Karpas-422 (cell line): Measurements from ENCODE around the gene CDK8. TPM values are rescaled to one million over a fixed set of nuclear protein-coding genes. Genes with fewer than 3 reads are reported as not detected.
"Not testable (repeated sequence)": the region's sequence is repeated elsewhere in the genome, so short reads cannot be mapped to it uniquely, and the experiment has no call there.

Source experiments
- DNase-seq: peaks from one replicate; pipeline ENCODE4 v3.0.0-alpha.2; 2015
- H2AFZ ChIP-seq: fragments of 200-600 bp; sonication (generic); 2 replicates; pipeline ENCODE4 v1.6.1; 2014; ENCODE audit warnings: antibody characterized with exemption, low read length, mixed read lengths
- H3K27ac ChIP-seq: fragments of 200-600 bp; sonication (generic); 2 replicates; pipeline ENCODE4 v1.5.1; 2014; ENCODE audit warnings: mild to moderate bottlenecking, low read length, moderate library complexity
- H3K27me3 ChIP-seq: fragments of 200-600 bp; sonication (generic); 2 replicates; pipeline ENCODE4 v1.6.1; 2014; ENCODE audit warnings: low read length, mixed read lengths
- H3K36me3 ChIP-seq: fragments of 200-600 bp; sonication (generic); 2 replicates; pipeline ENCODE4 v1.6.1; 2014; ENCODE audit warnings: low read length, mixed read lengths; ENCODE audit not compliant: insufficient read depth
- H3K4me1 ChIP-seq: fragments of 200-600 bp; sonication (generic); 2 replicates; pipeline ENCODE4 v1.6.1; 2014; ENCODE audit warnings: mild to moderate bottlenecking, low read length, mixed read lengths
- H3K4me2 ChIP-seq: fragments of 200-600 bp; sonication (generic); 2 replicates; pipeline ENCODE4 v1.6.1; 2014; ENCODE audit warnings: low read length, low read depth, mild to moderate bottlenecking; ENCODE audit not compliant: poor library complexity, severe bottlenecking
- H3K4me3 ChIP-seq: fragments of 200-600 bp; sonication (generic); 2 replicates; pipeline ENCODE4 v1.5.1; 2014; ENCODE audit warnings: mild to moderate bottlenecking, antibody characterized with exemption, low read length, mixed read lengths
- H3K79me2 ChIP-seq: fragments of 200-600 bp; sonication (generic); 2 replicates; pipeline ENCODE4 v1.6.1; 2014; ENCODE audit warnings: mild to moderate bottlenecking, low read length, mixed read lengths
- H3K9ac ChIP-seq: fragments of 200-600 bp; sonication (generic); 2 replicates; pipeline ENCODE4 v1.6.0; 2014; ENCODE audit warnings: low read length
- H3K9me2 ChIP-seq: fragments of 200-600 bp; sonication (generic), shearing (Covaris generic); replicated peaks from 2 replicates; pipeline ENCODE4 v1.6.0; 2014; ENCODE audit warnings: mild to moderate bottlenecking, low read length, moderate library complexity; ENCODE audit not compliant: insufficient read depth
- H3K9me3 ChIP-seq: fragments of 300-700, 200-600 bp; sonication (generic); 2 replicates; pipeline ENCODE4 v1.6.1; 2014; ENCODE audit warnings: low read length, mixed read lengths
- H4K20me1 ChIP-seq: fragments of 200-600 bp; sonication (generic); 2 replicates; pipeline ENCODE4 v1.6.1; 2014; ENCODE audit warnings: mild to moderate bottlenecking, antibody characterized with exemption, low read length, low read depth; ENCODE audit not compliant: insufficient read depth
- total RNA-seq: library from RNA; depleted of rRNA; stranded (reverse); fragments of >200 nt; shearing (Covaris generic); gene quantifications from 2 replicates; pipeline ENCODE4 v1.2.3, GENCODE V29; 2014; ENCODE audit warnings: low replicate concordance

CDK8 gene
- total RNA-seq, 1 experiment from 2014 or later = 12.8 TPM

DNA sequence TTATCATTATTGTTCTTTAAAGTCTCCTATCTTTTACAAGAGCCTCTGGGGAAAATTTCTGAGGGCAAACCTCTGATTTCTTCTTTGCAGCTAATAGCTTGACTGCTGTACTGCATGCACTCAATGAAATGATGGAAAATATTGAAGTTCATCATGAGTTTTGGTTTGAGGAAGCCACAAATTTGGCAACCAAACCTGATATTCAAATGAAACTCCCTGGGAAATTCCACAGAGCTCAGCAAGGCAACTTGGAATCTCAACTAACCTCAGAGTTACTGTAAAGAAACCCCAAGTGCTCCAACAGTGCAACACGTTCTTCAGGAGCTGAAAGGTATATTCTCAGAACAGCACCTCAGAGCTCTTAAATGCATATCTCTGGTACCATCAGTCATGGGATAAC, 17.6 kb upstream of the CDK8 start:
- H3K9me2 ChIP-seq = no peaks in the 10 kb centered on the region

DNA sequence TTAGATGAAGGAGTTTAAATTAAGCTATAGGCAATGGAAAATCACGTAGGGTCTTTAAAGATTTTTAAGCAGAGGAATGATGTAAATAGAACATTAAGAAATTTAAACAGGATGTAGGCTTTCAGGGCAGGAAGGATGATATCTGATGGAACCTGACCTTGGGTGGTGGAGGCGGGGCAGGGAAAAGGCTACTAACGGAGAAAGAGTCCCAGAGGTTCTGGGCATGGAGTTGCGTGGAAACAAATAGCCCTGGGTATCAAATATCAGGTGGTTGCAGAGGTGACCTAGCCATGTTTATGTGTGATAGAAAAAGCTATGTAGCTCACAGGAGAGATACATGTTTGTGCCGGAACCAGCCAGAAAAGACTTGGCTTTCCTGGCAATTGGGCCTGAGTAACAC, 7.8 kb upstream of the CDK8 start:
- H3K79me2 ChIP-seq = no peaks in the 10 kb centered on the region
- H3K27me3 ChIP-seq = no peaks in the 10 kb centered on the region
- H3K9me2 ChIP-seq = no peaks in the 10 kb centered on the region
- no peak overlapping the region for H3K27ac ChIP-seq
- no peaks in the 10 kb centered on the region for H3K4me1 ChIP-seq
- no peaks in the 10 kb centered on the region for H3K9me3 ChIP-seq
- H3K4me3 ChIP-seq = no peak overlapping the region
- H3K4me2 ChIP-seq = no peak overlapping the region
- no peaks in the 10 kb centered on the region for H4K20me1 ChIP-seq
- no peak for DNase-seq
- no peak overlapping the region for H3K9ac ChIP-seq
- H2AFZ ChIP-seq = no peak overlapping the region
- no peaks in the 10 kb centered on the region for H3K36me3 ChIP-seq

More for the DNA sequence above, 17.6 kb upstream of the CDK8 start:
- DNase-seq = no peak
- no peak overlapping the region for H3K4me2 ChIP-seq
- no peak overlapping the region for H3K9ac ChIP-seq
- no peaks in the 10 kb centered on the region for H3K79me2 ChIP-seq
- no peaks in the 10 kb centered on the region for H3K4me1 ChIP-seq
- no peak overlapping the region for H3K4me3 ChIP-seq
- no peaks in the 10 kb centered on the region for H3K27me3 ChIP-seq
- no peaks in the 10 kb centered on the region for H3K36me3 ChIP-seq
- H2AFZ ChIP-seq = no peak overlapping the region
- H3K9me3 ChIP-seq = no peaks in the 10 kb centered on the region
- no peaks in the 10 kb centered on the region for H4K20me1 ChIP-seq
- no peak overlapping the region for H3K27ac ChIP-seq

DNA sequence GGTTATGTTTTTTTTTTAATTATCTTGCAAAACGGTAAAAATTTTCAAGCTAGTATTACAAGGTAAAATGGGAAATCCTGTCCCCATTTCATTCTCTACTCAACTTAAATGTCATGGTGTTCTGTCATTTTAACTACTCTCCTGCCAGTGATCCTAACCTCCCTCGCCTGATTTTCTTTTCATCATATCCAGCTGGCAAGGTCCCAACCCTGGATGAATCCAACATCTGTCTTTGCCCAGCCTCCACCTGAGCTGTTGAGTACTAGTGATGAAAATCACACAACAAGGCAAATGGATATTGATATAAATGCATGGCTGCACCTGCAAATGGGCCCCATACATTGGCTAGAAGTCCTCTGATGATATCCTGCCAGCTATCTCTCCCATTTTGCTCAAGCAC, 6.9 kb upstream of the CDK8 start:
- Histone ChIP-seq H3K4me3 (no peak overlapping the region), H3K79me2 (no peaks in the 10 kb centered on the region), H2AFZ (no peak overlapping the region), H3K9me3 (no peaks in the 10 kb centered on the region), H3K9ac (no peak overlapping the region), H4K20me1 (no peaks in the 10 kb centered on the region), H3K27ac (no peak overlapping the region), H3K9me2 (no peaks in the 10 kb centered on the region), H3K4me1 (no peaks in the 10 kb centered on the region), H3K36me3 (no peaks in the 10 kb centered on the region), H3K27me3 (no peaks in the 10 kb centered on the region), H3K4me2 (no peak overlapping the region)
- no peak for DNase-seq

DNA sequence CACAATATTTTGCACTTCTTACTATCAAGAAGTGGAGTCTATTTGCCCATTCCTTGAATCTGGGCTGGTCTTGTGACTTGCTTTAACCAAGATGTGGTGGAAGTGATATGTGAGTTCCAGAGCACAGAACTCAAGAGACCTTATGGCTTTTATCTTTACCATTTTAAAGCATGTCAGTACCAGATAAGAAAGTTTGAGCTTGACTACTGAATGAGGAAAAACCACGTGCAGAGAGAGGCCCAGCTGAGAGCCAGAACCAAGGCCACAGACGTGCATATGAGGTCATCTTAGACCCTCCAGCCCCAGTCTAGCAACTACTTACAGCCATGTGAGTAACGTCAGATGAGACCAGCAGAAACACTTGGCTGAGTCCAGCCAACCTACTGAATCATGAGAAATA, 6.3 kb upstream of the CDK8 start:
- no peak overlapping the region for H3K9ac ChIP-seq
- H3K9me2 ChIP-seq = no peaks in the 10 kb centered on the region
- H3K4me3 ChIP-seq = no peak overlapping the region
- H3K4me1 ChIP-seq = no peaks in the 10 kb centered on the region
- no peaks in the 10 kb centered on the region for H3K27me3 ChIP-seq
- no peak overlapping the region for H3K27ac ChIP-seq
- no peaks in the 10 kb centered on the region for H4K20me1 ChIP-seq
- no peak for DNase-seq
- H3K4me2 ChIP-seq = no peak overlapping the region
- no peaks in the 10 kb centered on the region for H3K36me3 ChIP-seq
- no peaks in the 10 kb centered on the region for H3K9me3 ChIP-seq
- H3K79me2 ChIP-seq = no peaks in the 10 kb centered on the region
- no peak overlapping the region for H2AFZ ChIP-seq

DNA sequence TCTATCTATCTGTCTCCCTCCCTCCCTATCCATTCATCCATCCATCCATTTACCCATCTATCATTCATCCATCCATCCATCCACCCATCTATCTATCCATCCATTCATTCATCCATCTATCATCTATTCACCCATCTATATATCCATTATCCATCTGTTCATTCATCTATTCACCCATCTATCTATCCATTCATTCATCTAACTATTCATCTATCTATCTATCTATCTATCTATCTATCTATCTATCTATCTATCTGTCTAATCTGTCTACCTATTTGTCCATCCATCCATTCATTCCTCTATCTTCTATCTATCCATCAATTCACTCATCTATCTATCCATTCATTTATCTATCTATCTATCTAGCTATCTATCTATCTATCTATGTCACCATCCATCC, 4.4 kb upstream of the CDK8 start:
- Histone ChIP-seq H3K9ac (no peak overlapping the region), H3K36me3 (no peaks in the 10 kb centered on the region), H3K4me1 (no peaks in the 10 kb centered on the region), H3K9me2 (no peaks in the 10 kb centered on the region), H3K4me2 (no peak overlapping the region), H3K4me3 (no peak overlapping the region), H2AFZ (no peak overlapping the region), H3K27ac (no peak overlapping the region), H3K9me3 (no peaks in the 10 kb centered on the region), H3K79me2 (no peaks in the 10 kb centered on the region), H4K20me1 (no peaks in the 10 kb centered on the region), H3K27me3 (no peaks in the 10 kb centered on the region)
- DNase-seq = no peak

DNA sequence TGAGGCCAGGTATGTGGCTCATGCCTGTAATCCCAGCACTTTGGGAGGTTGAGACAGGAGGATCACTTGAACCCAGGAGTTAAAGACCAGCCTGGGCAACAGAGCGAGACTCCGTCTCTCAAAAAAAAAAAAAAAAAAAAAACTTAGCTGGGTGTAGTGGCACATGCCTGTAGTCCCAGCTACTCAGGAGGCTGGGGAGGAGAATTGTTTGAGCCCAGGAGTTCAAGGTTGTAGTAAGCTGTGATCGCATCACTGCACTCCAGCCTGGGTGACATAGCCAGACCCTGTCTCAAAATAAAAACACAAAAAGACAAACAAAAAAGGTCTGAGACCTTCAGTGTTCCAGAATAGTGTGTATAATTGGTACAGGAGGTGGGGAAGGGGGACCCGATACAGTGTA, 1.9 kb upstream of the CDK8 start:
- H3K9ac ChIP-seq, H3K27ac ChIP-seq, H2AFZ ChIP-seq, H3K9me3 ChIP-seq, H3K4me2 ChIP-seq, DNase-seq, H3K4me3 ChIP-seq, H3K27me3 ChIP-seq, H3K9me2 ChIP-seq, H3K36me3 ChIP-seq: not testable (repeated sequence)
- H3K79me2 ChIP-seq = peaks cover 10% of the 10 kb centered on the region
- H4K20me1 ChIP-seq = peaks cover 23% of the 10 kb centered on the region
- H3K4me1 ChIP-seq = peaks cover 23% of the 10 kb centered on the region

DNA sequence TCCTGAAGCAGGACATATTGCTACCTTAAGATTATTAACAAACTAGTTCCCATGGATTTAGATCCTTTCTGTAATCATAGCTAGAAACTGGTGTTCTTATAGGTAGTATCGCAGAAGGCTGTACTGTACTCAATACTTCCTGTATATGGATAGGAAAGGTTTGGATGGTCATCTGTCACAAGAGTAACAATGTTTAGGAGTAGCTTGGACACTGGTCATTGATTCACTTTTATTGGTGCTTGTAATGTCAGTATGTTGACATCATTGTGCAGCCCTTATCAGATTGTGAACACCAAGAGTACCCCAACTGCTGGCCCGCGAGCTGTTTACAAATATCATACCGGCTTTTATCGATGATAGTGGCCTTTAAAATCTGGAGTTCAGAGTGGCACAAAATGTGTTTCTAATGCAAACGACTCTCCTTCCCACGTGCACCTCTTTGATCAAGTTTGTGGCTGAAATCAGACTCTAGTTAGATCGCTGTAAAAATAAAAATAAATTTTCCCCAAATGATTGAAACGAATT, 605 bp upstream of the CDK8 start:
- Histone ChIP-seq H3K4me3 (peak overlapping the region; percentile 76), H4K20me1 (peaks cover 34% of the 10 kb centered on the region), H3K79me2 (peaks cover 10% of the 10 kb centered on the region), H3K27ac (no peak overlapping the region), H3K4me1 (peaks cover 27% of the 10 kb centered on the region), H3K4me2 (peak overlapping the region; percentile 82), H3K9ac (peak overlapping the region; percentile 74), H2AFZ (peak overlapping the region; percentile 88; the same call in 1 of the 2 replicates), H3K9me3 (no peaks in the 10 kb centered on the region), H3K36me3 (no peaks in the 10 kb centered on the region), H3K9me2 (no peaks in the 10 kb centered on the region), H3K27me3 (peaks cover 7% of the 10 kb centered on the region; the same call in 1 of the 2 replicates)
- DNase-seq = no peak

DNA sequence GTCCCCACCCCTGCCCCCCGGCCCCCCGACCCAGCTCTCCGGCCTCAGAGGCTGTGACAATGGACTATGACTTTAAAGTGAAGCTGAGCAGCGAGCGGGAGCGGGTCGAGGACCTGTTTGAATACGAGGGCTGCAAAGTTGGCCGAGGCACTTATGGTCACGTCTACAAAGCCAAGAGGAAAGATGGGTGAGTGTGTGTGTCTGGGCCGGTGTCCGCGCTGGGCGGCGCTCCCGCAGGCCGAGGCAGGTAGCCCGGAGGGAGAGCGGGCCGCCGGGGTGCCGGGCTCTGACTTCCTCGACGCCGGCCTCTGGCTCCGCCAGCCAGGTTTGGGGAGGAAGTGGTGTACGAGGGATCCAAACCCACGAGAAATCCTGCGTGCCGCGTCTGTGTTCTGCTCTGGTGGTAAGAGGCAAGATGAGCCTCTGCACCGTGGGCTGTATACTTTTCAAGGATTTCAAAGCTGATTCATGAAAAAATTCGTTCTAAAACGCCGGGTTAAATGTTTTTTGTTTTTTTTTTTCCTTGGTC, 718 bp downstream of the CDK8 start:
- Histone ChIP-seq H3K9ac (peak overlapping the region; percentile 74), H3K27ac (no peak overlapping the region), H3K4me3 (peak overlapping the region; percentile 76), H3K4me2 (peak overlapping the region; percentile 82), H3K4me1 (peaks cover 27% of the 10 kb centered on the region), H3K79me2 (peaks cover 10% of the 10 kb centered on the region), H3K27me3 (peaks cover 7% of the 10 kb centered on the region; the same call in 1 of the 2 replicates), H4K20me1 (peaks cover 47% of the 10 kb centered on the region), H3K9me3 (no peaks in the 10 kb centered on the region), H2AFZ (peak overlapping the region; percentile 88; the same call in 1 of the 2 replicates), H3K36me3 (no peaks in the 10 kb centered on the region), H3K9me2 (no peaks in the 10 kb centered on the region)
- peak; percentile 65 for DNase-seq
